Loucy (cell line): ENCODE data around the gene RASGEF1B.

Experiments used
- H2AFZ ChIP-seq: fragments of 200-600 bp; sonication (generic); 2 replicates; pipeline ENCODE4 v1.6.0; 2016; ENCODE audit warnings: antibody characterized with exemption, mild to moderate bottlenecking, low read length, moderate library complexity
- H3F3A ChIP-seq: fragments of 200-600 bp; 2 replicates; pipeline ENCODE4 v1.6.0; 2016; ENCODE audit warnings: antibody characterized with exemption, low read depth, mild to moderate bottlenecking
- H3K27me3 ChIP-seq: fragments of 200-600 bp; sonication (generic); 2 replicates; pipeline ENCODE4 v1.6.1; 2014; ENCODE audit warnings: low read length, mild to moderate bottlenecking; ENCODE audit not compliant: insufficient read depth, poor library complexity, severe bottlenecking
- H3K36me3 ChIP-seq: fragments of 200-600 bp; sonication (generic); 2 replicates; pipeline ENCODE4 v1.6.1; 2016; ENCODE audit warnings: low read length; ENCODE audit not compliant: insufficient read depth
- H3K4me1 ChIP-seq: fragments of 200-600 bp; sonication (generic); 2 replicates; pipeline ENCODE4 v1.5.1; 2014; ENCODE audit warnings: low read length, mild to moderate bottlenecking; ENCODE audit not compliant: insufficient read depth, poor library complexity, severe bottlenecking
- H3K4me2 ChIP-seq: fragments of 200-600 bp; sonication (generic); 2 replicates; pipeline ENCODE4 v1.6.0; 2014; ENCODE audit warnings: antibody characterized with exemption, low read length, low read depth, mild to moderate bottlenecking; ENCODE audit not compliant: poor library complexity, severe bottlenecking
- H3K4me3 ChIP-seq: fragments of 200-600 bp; sonication (generic); 2 replicates; pipeline ENCODE4 v1.5.1; 2014; ENCODE audit warnings: low read length, mild to moderate bottlenecking, mixed read lengths; ENCODE audit not compliant: poor library complexity, severe bottlenecking
- H3K79me2 ChIP-seq: fragments of 200-600 bp; sonication (generic); 2 replicates; pipeline ENCODE4 v1.6.1; 2014; ENCODE audit warnings: low read length; ENCODE audit not compliant: insufficient read depth
- H3K9ac ChIP-seq: fragments of 200-600 bp; sonication (generic); 2 replicates; pipeline ENCODE4 v1.6.0; 2014; ENCODE audit warnings: mild to moderate bottlenecking, low read depth, low read length, moderate library complexity; ENCODE audit not compliant: poor library complexity, severe bottlenecking
- H3K9me2 ChIP-seq: fragments of 200-600 bp; sonication (generic); replicated peaks from 2 replicates; pipeline ENCODE4 v1.6.1; 2016; ENCODE audit warnings: low read depth, low read length, mixed read lengths
- H3K9me3 ChIP-seq: fragments of 200-600 bp; sonication (generic); 2 replicates; pipeline ENCODE4 v1.6.1; 2014; ENCODE audit warnings: mild to moderate bottlenecking, antibody characterized with exemption, low read length, low read depth; ENCODE audit not compliant: insufficient read depth
- H4K20me1 ChIP-seq: fragments of 200-600 bp; sonication (generic); 2 replicates; pipeline ENCODE4 v1.6.0; 2014; ENCODE audit warnings: antibody characterized with exemption, low read length, mild to moderate bottlenecking; ENCODE audit not compliant: insufficient read depth, poor library complexity, severe bottlenecking
- EZH2phosphoT487 ChIP-seq: fragments of 200-600 bp; IDR thresholded peaks from 2 replicates; pipeline ENCODE4 v1.6.1; 2018; ENCODE audit warnings: antibody characterized with exemption, mild to moderate bottlenecking, moderate library complexity, borderline replicate concordance
- TF ChIP-seq, protein P1 (sequence below): fragments of 200-600 bp; sonication (generic); conservative IDR thresholded peaks from 2 replicates; pipeline ENCODE4 v1.5.1; 2014; ENCODE audit warnings: mild to moderate bottlenecking, antibody characterized with exemption, low read length

RASGEF1B gene

DNA sequence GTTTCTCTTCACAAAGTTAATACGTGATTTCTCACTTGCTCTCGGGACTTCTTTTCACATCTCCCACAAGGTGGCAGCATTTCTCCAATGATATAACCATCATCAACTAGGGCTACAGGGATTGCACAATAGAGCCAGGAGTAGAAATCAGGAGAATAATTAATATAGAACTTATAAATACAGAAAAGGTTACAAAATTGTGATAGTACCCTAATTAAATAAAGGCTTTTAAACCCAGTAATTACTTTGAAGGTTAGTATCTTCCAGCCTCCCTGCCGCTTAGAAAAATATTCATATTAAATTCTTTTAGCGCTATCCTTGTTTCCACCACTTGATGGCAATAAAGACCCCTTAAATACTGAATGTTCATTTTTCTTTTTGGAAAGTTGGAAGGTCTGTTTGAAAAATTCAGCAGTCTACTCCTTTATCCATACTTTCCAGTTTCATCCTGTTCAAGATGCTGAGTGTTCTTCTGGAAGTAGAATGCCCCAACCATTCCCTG lies 65.8 kb downstream of the RASGEF1B start:
- Histone ChIP-seq H4K20me1 (no peaks in the 10 kb centered on the region), H3K4me2 (peak overlapping the region; percentile 40), H2AFZ (peak overlapping the region; percentile 71; the same call in 1 of the 2 replicates), H3K9me2 (no peaks in the 10 kb centered on the region), H3K79me2 (no peaks in the 10 kb centered on the region), H3K36me3 (no peaks in the 10 kb centered on the region), H3K4me3 (peak overlapping the region; percentile 50), H3K9ac (no peak overlapping the region), H3K9me3 (no peaks in the 10 kb centered on the region), H3F3A (no peaks in the 10 kb centered on the region), H3K4me1 (peaks cover 5% of the 10 kb centered on the region), H3K27me3 (no peaks in the 10 kb centered on the region)
- TF ChIP-seq, protein P1, sequence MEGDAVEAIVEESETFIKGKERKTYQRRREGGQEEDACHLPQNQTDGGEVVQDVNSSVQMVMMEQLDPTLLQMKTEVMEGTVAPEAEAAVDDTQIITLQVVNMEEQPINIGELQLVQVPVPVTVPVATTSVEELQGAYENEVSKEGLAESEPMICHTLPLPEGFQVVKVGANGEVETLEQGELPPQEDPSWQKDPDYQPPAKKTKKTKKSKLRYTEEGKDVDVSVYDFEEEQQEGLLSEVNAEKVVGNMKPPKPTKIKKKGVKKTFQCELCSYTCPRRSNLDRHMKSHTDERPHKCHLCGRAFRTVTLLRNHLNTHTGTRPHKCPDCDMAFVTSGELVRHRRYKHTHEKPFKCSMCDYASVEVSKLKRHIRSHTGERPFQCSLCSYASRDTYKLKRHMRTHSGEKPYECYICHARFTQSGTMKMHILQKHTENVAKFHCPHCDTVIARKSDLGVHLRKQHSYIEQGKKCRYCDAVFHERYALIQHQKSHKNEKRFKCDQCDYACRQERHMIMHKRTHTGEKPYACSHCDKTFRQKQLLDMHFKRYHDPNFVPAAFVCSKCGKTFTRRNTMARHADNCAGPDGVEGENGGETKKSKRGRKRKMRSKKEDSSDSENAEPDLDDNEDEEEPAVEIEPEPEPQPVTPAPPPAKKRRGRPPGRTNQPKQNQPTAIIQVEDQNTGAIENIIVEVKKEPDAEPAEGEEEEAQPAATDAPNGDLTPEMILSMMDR = peak; percentile 91
- no peak for TF ChIP-seq EZH2phosphoT487

GRCh38 chr4:81404741-81405140 lies 67.0 kb downstream of the RASGEF1B start:
- Histone ChIP-seq H3K27me3 (no peaks in the 10 kb centered on the region), H3K9me2 (no peaks in the 10 kb centered on the region), H3F3A (no peaks in the 10 kb centered on the region), H3K4me1 (no peaks in the 10 kb centered on the region), H3K9me3 (no peaks in the 10 kb centered on the region), H2AFZ (no peak overlapping the region), H3K4me3 (no peak overlapping the region), H3K9ac (no peak overlapping the region), H4K20me1 (no peaks in the 10 kb centered on the region), H3K36me3 (no peaks in the 10 kb centered on the region), H3K79me2 (no peaks in the 10 kb centered on the region), H3K4me2 (no peak overlapping the region)
- TF ChIP-seq, protein P1 = no peak
- TF ChIP-seq EZH2phosphoT487 = no peak

- H3K9ac ChIP-seq = no peak overlapping the region
- no peaks in the 10 kb centered on the region for H4K20me1 ChIP-seq
- no peaks in the 10 kb centered on the region for H3K9me2 ChIP-seq
- no peak overlapping the region for H2AFZ ChIP-seq
- H3K36me3 ChIP-seq = no peaks in the 10 kb centered on the region
- H3K4me3 ChIP-seq = no peak overlapping the region
- no peaks in the 10 kb centered on the region for H3K4me1 ChIP-seq
- TF ChIP-seq, protein P1 = no peak
- no peak for TF ChIP-seq EZH2phosphoT487
- no peaks in the 10 kb centered on the region for H3K27me3 ChIP-seq
- no peaks in the 10 kb centered on the region for H3F3A ChIP-seq
- no peak overlapping the region for H3K4me2 ChIP-seq
- H3K79me2 ChIP-seq = no peaks in the 10 kb centered on the region
- no peaks in the 10 kb centered on the region for H3K9me3 ChIP-seq
These were observed 67.4 kb downstream of the RASGEF1B start for GRCh38 chr4:81404294-81404693.
